ENCODE measurements around the gene C14orf119.

Gene C14orf119

DNA sequence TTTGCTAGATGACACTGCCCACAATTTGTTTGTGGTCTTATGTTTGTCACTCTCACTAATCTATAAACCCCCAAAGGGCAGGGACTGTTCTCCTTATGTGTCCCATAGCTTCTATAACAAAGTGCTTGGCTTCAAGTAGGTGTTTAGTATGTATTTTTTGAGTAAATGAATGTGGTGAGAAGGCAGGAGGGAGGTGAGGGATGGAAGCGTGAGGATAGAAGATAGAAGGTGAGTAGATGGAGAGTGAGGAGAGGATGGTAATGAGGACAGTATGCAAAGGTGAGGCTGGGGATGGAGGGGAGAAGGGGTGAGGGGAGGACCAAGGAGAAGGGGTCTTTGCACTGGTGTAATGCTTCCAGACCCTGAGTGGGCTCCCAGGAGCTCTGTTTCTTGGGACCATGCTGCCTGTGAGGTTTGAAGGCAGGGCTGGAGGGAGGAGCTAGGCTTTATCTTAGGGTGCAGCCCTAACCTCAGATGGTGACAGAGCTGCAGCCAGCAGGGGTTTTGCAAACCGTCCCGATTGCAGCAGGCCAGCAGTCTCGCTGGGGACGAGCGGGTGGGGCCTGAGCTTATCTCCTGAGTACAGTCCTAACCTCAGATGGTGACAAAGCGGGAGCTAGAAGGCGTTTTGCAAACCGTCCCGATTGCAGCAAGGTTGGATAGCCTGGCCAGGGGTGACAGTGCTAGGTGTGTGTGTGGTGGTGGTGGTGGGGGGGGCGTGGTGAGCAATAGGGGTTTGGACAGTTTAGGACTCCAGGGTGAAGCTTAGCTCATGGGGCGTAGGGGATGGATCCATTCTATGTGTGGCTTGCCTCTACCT, 17.3 kb downstream of the C14orf119 start:
- no peak for FAIRE-seq

DNA sequence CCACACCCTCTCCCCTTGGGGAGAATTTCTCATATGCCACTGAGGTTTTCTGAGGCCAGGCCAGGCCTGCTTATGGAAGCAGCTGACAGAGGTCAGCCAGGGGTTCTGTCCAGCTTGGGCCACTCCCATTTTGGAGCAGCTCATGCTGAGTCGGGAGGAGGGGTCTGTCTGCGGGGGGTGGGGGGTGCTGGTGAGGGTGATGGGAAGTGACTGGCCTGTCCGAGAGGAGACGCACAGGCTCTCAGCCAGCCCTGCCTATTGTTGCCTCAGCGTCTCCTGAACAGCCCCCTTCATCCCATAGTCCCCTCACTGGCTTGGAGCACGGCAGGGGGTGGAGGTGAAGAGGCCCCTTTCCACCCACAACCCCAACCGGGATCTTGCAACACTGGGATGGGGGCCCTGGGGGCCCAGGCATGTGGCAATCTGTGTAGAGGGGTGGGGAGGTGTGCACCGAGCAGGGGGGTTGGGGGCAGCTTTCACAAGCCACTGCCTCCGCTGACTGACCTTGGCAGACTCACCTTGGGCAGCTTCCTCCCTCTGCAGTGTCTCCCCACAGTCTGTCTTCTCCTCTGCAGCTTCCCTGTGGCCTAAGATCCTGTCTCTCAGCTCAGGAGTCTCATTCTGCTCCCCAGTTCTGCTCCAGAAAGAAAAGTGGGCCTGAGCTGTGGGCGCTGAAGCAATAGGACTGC, 18.3 kb downstream of the C14orf119 start:
- FAIRE-seq: no peak

DNA sequence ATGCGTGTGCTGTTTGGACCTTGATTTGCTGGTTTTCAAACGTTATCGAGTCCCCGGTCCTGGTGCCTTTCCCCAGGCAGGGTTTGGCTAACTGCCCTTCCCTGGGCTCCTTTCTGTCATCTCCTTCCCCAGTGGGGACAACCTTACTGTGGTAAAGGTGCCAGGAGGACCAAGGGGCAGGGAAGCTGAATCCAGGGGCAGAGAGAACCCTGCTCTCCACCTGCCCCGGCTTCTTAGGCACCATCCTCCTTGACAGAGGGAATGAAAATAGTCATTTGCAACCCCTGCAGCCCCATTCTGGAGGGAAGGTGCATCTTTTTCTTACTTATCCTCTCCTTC, 18.8 kb downstream of the C14orf119 start:
- FAIRE-seq: no peak

DNA sequence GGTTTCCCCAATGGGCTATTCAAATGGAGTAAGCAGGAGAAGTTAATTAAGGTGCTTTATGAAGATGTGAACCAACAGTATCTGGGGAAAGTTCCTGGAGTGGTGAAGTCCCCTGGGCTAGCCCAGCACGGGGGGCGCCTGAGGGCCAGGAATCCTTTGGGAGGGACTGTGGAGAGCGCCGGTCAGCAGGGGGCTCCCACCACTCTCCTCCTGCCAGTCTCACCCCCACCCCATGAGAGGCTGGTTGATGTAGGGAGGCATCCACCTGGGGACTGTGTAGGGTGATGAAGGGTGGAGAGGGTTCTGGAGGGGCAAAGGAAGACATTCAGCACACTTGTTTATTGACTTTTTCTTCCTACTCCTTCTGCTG, 19.3 kb downstream of the C14orf119 start:
- no peak for FAIRE-seq

DNA sequence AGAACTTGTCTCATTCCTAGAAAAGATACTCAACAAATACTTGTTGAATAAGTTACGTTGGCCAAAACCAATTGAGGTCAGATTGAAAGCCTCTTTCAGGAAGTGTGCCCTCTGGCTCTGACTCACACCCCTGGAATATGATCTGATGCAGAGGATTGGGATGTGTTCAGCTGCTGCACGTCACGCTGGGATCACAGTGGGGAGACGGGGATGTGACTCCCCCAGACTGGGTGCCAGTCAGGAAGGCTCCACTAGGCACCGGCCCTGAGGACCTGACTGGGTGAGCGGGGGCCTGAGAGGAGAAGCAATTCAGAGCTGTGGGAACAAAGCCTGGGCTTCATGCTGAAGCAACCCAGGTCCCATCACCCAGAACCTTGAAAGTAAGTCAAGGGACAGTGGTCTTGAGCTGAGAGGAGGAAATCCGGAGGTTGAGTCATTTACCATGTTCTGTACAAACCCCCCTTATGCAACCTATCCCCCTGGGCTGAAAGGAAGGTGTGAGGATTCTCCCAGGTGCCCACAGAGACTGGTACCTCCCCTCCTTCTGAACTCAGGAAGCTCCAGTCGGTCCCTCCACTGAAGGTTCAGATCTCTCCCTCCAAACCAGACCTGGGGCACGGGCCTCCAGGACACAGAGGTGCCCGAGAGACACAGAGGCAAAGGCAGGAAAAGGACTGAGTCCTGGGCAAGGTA, 19.9 kb downstream of the C14orf119 start:
- FAIRE-seq: no peak

DNA sequence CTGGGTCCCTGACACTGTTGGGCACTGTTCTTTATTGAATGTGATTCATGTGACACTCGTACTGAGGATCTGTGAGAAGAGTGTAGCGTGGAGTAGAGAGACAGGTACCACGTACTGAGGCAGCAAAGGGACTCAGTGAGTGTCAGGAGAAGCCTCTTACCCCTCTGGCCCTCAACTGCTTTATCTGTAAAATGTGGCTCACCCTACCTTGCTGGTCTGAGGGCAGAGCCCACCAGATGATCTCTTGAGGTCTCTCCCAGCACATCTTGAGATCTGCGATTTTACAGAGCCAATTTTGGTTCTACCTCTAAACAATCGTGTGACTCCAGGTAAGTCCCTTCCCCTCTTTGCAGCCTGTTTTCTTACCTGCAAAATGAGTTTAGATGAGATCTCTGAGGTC, 20.6 kb downstream of the C14orf119 start:
- no peak for FAIRE-seq

DNA sequence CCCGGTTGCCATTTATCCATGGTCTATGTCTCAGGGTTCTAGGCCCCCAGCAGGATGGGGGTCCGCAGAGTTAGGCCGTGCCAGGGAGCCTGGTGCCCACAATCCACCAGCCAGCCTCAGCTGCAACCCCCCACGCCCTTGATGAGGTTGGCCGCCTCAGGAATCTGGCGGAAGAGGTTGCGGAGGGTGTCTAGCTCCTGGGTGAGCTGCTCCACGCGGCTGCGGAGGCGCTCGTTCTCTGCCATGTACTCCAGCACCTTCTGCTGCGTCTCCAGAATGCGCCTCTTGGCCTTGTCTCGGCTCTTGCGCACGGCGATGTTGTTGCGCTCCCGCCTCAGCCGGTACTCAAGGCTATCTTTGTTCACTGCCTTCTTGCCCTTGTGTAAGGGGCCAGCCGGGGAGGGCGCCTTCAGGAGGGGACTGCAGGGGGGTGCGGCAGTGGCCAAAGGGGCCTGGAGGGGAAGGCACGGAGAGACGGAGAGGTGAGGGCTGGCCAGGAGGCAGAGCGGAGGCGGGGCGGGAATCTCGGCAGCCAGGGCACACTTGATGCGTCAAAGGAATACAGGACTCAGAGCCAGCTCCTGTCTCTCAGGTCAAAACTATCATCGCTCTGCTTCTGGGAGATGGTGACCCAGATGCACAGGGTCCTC, 22.2 kb downstream of the C14orf119 start:
- no peak for FAIRE-seq

DNA sequence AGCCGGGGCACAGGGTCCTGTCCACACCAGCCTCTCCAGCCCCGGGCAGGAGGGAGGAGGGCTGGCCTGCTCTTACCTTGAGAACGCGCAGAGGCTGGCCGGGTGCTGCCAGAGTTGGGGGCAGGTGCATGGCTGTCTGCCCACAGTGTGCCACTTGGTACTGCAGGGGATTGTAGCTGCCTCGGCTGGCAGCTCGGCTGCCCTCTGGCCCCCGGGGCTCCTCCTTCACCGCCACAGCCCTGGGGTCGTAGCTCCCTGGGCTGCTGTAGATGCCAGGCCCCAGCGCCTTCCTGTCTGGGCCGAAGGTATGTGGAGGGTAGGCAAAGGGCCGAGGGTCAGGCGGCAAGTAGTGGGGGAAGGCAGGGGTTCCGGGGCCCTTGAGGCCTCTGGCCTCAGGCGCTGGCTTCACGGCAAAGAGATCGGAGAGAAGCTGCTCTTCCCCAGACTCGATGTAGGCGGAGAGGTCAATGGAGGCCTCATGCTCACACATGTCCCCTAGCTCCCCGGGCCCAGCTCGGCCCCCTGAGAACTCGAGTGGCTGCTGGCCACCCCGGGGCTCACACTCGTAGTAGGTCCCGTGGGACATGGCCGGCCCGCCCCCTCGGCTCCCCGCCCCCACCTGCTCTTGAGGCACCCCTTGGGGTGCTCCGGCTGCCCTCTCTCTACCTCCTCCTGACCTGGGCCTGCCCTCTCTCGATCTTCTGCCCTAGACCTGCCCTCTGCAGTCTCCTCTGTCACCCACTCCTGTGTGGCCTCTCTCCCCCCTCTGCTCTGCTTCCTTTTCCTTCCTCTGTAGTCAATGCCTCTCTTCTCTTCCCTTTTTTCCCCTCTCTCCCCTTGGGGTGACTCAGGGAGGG, 23.4 kb downstream of the C14orf119 start, which contains the start of gene CEBPE:
Gene CEBPE, minus strand, starts transcription at position 750 of the 857 bp plus-strand sequence. Its CDS starts 164 bp downstream, at position 586.
- FAIRE-seq: no peak

DNA sequence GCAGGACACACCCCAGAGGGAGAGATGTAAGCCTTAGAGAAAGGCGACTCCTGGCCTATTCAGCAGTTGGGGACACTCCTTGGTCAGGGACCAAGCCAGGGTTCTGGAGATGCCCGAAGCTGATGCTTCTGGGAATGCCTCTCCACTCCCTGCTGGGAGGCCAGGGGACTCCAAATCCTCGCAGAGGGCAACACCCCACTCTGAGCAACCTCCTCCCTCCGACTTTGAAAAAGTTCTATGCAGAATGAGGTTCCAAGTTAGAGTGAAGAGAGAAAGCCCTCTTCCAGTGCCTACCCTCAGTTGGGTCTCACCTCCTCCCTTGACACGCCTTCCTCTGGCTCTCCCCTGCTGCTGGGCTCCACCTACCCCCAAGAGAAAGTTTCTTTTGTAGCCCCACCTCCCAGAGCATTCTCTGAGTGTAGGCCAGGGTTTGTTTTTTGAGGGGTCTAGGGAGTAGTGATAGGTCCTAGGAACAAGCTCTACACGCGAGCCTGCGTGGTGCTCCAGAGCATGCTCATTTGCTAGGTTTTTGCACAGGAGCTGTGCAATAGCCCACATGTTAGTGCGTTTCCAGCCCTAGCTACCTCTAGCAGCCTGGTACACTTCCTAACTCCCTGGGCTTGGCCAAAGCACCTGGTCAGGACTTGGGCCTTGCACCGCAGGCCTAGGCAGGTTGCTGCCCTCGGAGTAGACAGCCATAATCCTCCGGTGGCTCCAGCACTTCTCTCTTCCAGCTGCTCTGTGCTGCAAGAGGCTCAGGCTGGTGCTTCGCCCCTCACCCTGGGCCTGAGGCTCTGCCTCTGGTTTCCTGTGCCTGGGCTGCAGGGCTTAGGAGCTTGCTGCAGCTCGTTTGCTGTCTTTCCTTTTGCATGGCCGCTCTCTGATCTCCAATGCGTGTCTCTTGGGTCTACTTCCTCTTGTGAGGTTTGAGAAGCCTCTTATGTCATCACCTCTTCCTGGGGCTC, 24.3 kb downstream of the C14orf119 start:
- no peak for FAIRE-seq

DNA sequence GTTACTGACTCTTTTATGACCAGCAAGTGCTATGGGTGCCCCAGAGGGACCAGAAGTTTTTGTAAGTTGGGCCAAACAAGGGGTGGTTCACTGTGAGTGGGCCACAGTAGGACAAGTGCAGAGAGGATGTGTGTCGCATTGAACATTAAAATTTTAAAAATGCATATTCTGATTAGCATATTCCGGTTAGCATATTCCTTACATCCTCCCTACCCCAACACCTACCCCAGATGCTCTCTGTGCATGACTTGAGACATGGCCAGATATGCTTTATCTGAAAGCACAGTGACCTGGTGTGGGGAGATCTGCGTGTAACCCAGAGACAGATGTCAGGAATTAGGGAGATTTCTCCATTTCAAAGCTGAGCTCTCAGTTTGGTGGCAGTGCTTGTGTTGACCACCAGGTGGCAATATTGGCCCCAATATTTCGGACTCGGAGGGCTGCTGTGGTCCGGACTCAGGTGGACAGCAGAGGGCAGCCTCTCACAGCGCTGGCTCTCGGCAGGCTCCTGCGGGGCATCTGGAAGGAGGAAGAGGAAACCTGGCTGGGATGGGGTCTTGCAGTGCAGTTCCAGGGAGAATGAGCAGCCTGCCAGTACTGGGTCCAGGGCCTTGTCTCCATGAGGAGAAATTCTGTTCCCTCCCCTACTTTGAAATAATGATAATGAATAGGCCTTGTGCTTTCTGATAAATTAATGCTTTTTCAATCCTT, 25.4 kb downstream of the C14orf119 start:
- no peak for FAIRE-seq

DNA sequence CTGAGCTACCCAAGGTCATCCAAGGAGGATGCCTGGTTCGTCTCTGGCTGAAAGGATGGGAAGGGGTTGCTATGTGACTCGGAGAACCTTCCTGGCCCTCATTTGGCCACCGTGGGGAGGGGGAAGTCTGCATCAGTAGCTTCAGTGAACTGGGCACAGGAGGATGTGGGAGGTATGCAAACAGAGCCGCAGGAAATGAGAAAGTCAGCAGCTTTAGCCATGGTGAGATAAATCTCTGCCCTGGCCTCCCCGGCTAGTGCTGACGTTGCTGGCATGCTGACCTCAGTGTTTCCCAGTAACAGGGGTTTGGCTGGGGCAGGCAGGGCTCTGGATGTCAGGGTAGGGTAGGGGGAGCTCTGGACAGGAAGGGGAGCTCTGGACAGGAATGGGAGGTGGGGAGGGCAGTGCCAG, 26.1 kb downstream of the C14orf119 start:
- FAIRE-seq: no peak

DNA sequence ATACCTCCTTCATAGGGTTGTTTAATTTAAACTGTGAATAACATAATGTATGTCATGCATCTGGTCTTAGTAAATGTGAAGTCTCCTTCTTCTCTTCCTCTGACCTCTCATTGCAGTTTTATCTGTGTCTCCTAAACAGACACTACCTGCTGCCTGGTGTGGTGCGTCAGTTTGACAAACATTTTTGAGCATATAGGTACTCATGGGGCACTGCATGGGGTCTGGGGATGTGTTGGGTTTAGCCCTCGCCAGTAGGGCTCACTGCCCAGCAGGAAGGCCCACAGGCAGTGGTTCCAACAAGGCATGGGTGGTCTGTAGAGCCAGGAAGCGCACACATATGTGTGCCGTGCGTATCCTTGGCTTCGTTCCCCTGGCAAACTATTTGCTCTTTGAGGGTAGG, 26.8 kb downstream of the C14orf119 start:
- FAIRE-seq: no peak

DNA sequence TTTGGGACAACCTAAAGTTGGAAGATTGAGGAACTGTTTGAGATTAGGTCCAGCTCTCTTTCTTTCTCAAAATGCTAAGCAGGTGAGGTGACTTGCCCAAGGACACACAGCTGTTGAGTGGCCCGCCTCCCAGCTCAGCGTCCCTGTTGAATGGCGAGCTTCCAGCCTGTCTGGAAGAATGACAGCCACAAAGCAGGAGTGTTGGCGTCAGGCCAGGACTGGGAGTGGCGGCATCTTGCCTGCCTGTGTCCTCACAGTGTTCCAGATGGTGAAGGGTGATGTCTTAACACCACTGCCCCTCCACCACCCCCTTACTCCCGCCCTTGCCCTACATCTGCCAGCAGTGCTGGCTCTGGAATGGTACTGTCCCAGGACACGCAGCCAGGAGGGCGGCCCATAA, 28.1 kb downstream of the C14orf119 start:
- FAIRE-seq: no peak

DNA sequence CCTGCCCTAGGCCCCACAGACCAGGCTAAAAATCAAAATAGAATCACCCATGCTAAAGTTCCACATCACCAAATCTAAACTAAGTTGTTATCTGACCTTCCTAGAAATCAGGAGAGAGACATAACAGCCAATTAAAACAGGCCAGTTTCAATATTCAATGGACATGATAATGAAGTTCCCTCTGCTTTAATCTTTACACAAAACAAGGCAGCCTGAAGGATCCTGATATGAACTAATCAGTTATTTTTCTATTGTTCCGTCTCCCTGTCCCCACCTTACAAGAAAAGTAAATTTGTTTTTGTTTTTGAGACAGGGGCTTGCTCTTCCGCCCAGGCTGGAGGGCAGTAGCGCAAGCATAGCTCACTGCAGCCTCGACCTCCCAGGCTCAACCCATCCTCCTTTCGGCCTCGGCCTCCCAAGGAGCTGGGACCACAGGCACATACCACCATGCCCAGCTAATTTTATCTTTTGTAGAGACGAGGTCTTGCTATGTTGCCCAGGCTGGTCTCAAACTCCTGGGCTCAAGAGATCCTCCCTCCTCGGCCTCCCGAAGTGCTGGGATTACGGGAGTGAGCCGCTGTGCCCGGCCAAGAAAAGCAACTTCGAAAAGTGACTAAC, 29.1 kb downstream of the C14orf119 start:
- no peak for FAIRE-seq

DNA sequence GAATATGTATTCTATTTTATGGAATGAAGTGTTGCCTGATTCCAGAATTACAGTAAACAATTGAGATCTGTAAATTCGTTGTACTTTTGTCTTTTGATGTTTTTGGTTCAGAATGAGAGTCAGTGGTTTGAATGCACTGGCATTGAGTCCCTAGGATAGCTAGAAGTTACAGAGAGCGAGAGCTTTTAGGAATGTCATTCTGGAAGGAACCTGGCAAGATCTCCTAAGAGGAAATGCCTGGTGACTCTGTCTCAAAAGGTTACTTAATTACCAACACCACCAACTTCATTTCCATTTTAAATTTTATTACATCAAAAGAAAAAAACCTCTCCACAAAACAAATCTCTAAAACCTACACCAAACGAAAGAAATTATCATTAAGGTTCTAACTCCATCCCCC, 29.7 kb downstream of the C14orf119 start:
- FAIRE-seq: no peak

DNA sequence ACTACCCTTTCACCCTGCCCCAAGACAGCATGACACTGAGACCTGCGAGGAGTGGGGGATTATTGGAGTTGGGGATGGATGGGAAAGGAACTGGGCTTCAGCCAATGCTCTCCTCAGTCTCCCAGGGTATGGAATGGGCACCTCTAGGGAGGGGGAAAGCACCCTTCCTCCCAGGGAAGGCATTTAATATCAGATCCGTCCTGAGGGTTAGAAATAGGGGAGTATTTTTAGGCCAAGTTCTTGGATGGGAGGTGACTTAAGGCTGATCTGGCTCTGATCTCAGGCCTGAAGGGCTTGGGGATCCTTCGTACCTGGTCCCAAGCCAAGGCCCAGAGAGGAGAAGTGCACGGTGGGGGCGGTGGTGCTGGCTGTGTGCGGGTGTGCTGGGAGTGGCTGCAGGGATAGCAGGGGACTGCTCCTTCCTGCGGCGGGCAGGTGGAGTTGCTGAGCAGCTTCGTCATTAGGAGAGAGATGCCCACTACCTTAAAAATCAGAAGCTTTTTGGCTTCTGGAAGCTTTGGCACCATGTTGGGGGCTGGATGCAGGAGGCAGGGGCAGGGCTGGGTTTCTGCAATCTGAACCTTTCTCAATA, 30.7 kb downstream of the C14orf119 start:
- no peak for FAIRE-seq

DNA sequence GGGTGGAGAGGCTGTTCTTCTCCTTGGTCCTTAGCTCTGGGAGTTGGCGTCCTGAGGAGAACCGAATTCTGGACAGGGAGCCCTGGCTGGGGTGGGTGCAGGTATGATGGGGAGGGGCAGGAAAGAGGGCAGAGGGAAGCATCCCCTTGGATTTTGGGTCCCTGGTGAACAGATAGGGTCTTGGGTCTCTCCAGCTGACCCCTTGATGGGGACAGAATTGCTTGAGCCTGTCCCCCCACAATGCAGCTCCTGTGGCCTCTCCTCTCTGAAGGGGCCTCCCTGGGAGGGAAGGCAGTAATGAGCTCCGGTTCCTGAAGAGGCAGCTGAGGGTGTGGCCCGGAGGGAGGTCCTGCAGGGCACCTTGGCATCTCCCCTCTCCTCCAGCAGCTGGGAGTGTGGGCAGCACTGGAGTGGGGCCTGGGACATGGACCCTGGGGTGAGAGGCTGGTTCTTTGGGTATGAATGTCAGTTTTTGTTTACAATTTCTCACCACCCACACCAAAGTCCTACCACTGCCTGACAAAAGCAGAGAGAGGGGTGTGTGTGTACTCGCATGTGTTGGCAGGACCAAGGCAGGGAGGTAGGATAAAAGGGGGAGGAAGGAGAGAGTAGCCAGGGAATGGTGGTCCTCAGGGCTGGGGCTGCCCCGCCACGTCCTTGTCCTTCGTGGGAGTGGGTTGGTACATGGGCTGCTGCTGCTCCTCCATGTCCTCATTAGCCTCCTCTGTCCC, 31.4 kb downstream of the C14orf119 start:
- FAIRE-seq: no peak

DNA sequence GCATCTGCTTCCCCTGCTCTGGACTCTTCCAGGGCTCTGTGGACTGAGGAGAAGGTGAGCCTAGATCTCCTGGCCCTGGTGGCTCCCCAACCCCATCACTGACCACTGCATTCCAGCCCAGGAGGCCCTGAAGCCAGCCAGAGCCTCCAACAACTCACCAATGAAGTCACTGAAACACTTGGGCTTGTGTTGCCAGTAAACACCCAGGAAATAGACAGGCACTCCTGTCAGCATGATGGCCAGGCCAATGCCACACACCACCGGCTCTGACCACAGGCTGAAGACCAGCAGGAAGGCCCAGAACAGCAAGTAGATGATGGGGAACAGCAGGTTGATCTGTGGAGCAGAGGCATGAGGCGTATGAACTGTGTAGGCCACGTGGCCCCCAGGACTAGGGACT, 32.6 kb downstream of the C14orf119 start:
- FAIRE-seq: no peak

All from endometrium (tissue), 2 donors.